Measurements from ENCODE around the gene UNK. TPM values are rescaled to one million over a fixed set of nuclear protein-coding genes. Genes with fewer than 3 reads are reported as not detected.

UNK gene
- total and polyA plus RNA-seq, 2 of the 13 experiments (the other 11 are each of a cell fraction or from before 2014, with no cell fraction given): 31.6 to 33.0 TPM

DNA sequence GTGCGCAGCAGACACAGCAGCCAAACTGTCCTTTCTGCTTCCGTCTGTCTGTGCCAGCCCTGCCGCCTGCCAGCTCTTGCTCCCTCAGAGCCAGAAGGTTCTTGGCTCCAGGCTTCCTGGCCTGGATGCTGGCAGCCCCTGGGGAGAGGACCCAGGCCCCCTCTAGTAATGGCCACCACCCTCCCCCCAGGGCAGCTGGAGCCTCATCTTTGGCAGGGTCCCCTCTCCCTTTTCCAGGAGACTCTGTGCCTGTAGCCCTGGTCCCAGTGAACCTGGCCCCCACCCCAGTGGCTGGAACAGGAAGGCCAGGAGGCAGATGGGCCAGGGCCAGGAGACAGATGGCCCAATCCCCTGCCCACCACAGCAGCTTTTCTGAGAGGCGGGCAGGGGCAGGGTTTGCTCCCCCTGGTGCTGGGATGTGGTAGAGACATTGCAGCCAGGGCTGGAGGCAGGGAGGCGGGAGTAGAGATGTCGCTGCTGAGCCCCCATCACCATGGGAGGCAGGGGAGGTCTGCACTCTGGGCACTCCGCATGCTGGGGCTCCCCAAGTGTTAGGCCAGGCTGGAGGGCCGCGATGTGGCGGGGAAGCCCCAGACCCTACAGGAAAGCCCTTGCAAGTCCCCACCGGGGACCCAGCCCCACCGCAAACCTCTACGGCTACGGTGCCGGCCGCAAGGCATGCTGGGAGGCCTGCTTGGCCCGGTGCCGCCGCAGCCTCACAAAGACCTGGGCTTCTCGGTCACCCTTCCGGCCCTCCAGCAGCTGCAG lies 42.9 kb downstream of the UNK start (continued):
- TF ChIP-seq ZNF768 (CRISPR knock-in tag; IDR thresholded peaks at IDR 0.05) (no peak), ZNF281 (CRISPR knock-in tag; IDR thresholded peaks at IDR 0.05; ENCODE audit: borderline replicate concordance) (no peak), ZNF776 (CRISPR knock-in tag; IDR thresholded peaks at IDR 0.05) (0 out of 2 replicates have a peak, but pooled peaks have one; percentile 29), MAFG (CRISPR knock-in tag; IDR thresholded peaks at IDR 0.05) (no peak), XRCC5 (optimal IDR thresholded peaks at IDR 0.05; ENCODE audit: low read length) (peak; percentile 72), WIZ (CRISPR knock-in tag; IDR thresholded peaks at IDR 0.05) (peak; percentile 61; the same call in 1 of the 2 replicates), FOXA3 (CRISPR knock-in tag; IDR thresholded peaks at IDR 0.05) (no peak), ZNF777 (CRISPR knock-in tag; IDR thresholded peaks at IDR 0.05) (no peak), CREB3 (CRISPR knock-in tag; IDR thresholded peaks at IDR 0.05) (no peak), ETV5 (CRISPR knock-in tag; IDR thresholded peaks at IDR 0.05; ENCODE audit: borderline replicate concordance) (peak; percentile 19; the same call in 1 of the 2 replicates), ZNF160 (CRISPR knock-in tag; IDR thresholded peaks at IDR 0.05) (no peak), REPIN1 (CRISPR knock-in tag; IDR thresholded peaks at IDR 0.05; ENCODE audit: borderline replicate concordance, low read depth) (peak; percentile 72; the same call in 1 of the 2 replicates), RBFOX2 (IDR thresholded peaks at IDR 0.05; ENCODE audit: low read depth, low read length) (peak; percentile 48; the same call in 1 of the 2 replicates), ZNF83 (CRISPR knock-in tag; IDR thresholded peaks at IDR 0.05; ENCODE audit: borderline replicate concordance) (no peak), CEBPB (IDR thresholded peaks at IDR 0.05; ENCODE audit: borderline replicate concordance, low read depth, low read length) (peak; percentile 29; the same call in 1 of the 2 replicates)
- TF ChIP-seq, protein P1, sequence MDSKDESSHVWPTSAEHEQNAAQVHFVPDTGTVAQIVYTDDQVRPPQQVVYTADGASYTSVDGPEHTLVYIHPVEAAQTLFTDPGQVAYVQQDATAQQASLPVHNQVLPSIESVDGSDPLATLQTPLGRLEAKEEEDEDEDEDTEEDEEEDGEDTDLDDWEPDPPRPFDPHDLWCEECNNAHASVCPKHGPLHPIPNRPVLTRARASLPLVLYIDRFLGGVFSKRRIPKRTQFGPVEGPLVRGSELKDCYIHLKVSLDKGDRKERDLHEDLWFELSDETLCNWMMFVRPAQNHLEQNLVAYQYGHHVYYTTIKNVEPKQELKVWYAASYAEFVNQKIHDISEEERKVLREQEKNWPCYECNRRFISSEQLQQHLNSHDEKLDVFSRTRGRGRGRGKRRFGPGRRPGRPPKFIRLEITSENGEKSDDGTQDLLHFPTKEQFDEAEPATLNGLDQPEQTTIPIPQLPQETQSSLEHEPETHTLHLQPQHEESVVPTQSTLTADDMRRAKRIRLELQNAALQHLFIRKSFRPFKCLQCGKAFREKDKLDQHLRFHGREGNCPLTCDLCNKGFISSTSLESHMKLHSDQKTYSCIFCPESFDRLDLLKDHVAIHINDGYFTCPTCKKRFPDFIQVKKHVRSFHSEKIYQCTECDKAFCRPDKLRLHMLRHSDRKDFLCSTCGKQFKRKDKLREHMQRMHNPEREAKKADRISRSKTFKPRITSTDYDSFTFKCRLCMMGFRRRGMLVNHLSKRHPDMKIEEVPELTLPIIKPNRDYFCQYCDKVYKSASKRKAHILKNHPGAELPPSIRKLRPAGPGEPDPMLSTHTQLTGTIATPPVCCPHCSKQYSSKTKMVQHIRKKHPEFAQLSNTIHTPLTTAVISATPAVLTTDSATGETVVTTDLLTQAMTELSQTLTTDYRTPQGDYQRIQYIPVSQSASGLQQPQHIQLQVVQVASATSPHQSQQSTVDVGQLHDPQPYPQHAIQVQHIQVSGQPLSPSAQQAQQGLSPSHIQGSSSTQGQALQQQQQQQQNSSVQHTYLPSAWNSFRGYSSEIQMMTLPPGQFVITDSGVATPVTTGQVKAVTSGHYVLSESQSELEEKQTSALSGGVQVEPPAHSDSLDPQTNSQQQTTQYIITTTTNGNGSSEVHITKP (CRISPR knock-in tag; IDR thresholded peaks at IDR 0.05; ENCODE audit: low read depth): no peak
- TF ChIP-seq, protein P2, sequence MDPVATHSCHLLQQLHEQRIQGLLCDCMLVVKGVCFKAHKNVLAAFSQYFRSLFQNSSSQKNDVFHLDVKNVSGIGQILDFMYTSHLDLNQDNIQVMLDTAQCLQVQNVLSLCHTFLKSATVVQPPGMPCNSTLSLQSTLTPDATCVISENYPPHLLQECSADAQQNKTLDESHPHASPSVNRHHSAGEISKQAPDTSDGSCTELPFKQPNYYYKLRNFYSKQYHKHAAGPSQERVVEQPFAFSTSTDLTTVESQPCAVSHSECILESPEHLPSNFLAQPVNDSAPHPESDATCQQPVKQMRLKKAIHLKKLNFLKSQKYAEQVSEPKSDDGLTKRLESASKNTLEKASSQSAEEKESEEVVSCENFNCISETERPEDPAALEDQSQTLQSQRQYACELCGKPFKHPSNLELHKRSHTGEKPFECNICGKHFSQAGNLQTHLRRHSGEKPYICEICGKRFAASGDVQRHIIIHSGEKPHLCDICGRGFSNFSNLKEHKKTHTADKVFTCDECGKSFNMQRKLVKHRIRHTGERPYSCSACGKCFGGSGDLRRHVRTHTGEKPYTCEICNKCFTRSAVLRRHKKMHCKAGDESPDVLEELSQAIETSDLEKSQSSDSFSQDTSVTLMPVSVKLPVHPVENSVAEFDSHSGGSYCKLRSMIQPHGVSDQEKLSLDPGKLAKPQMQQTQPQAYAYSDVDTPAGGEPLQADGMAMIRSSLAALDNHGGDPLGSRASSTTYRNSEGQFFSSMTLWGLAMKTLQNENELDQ (CRISPR knock-in tag; IDR thresholded peaks at IDR 0.05; ENCODE audit: borderline replicate concordance): no peak

All from HepG2 (cell line).